22Rv1 (cell line): ENCODE measurements around the gene CARD6.

ENCODE experiments used
- ZFX ChIP-seq: fragments of 450-650 bp; IDR thresholded peaks from 2 replicates; pipeline ENCODE4 v1.6.1; 2017; ENCODE audit warnings: antibody characterized with exemption, borderline replicate concordance
- TF ChIP-seq, protein P1 (sequence below): fragments of 450-650 bp; IDR thresholded peaks from 2 replicates; pipeline ENCODE4 v1.5.1; 2017; ENCODE audit warnings: mild to moderate bottlenecking

DNA sequence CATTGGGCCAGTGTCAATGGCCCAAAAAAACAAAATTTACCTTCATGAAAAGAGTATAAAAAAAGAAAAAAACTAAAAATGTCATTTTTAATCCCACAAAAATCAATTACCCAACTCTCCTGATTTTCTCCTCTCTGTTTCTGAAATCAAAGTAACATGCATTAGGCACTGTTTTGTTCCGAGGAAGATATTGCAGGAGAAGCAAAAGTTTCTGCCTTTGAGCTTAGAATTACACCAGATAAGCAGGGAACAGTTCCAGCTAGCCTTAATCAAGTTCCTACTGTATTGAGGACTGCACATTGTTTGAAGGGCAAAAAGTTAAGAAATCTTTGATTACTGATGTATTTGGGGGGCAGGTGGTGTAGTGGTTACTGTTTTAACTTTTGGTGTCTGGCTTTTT, 41.9 kb upstream of the CARD6 start:
- TF ChIP-seq, protein P1, sequence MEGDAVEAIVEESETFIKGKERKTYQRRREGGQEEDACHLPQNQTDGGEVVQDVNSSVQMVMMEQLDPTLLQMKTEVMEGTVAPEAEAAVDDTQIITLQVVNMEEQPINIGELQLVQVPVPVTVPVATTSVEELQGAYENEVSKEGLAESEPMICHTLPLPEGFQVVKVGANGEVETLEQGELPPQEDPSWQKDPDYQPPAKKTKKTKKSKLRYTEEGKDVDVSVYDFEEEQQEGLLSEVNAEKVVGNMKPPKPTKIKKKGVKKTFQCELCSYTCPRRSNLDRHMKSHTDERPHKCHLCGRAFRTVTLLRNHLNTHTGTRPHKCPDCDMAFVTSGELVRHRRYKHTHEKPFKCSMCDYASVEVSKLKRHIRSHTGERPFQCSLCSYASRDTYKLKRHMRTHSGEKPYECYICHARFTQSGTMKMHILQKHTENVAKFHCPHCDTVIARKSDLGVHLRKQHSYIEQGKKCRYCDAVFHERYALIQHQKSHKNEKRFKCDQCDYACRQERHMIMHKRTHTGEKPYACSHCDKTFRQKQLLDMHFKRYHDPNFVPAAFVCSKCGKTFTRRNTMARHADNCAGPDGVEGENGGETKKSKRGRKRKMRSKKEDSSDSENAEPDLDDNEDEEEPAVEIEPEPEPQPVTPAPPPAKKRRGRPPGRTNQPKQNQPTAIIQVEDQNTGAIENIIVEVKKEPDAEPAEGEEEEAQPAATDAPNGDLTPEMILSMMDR = no peak
- no peak for TF ChIP-seq ZFX
